Hematopoietic multipotent progenitor cell treated with erythropoietin and hydrocortisone succinate and interleukin-3 and kit ligand, for 4 days (in vitro differentiated cells): ENCODE data around the gene OPCML.
"Not testable (repeated sequence)": the region's sequence is repeated elsewhere in the genome, so short reads cannot be mapped to it uniquely, and the experiment has no call there.

ENCODE experiments used
- DNase-seq: peaks from one replicate; pipeline ENCODE4 v3.0.0-alpha.2; 2015

The OPCML gene

DNA sequence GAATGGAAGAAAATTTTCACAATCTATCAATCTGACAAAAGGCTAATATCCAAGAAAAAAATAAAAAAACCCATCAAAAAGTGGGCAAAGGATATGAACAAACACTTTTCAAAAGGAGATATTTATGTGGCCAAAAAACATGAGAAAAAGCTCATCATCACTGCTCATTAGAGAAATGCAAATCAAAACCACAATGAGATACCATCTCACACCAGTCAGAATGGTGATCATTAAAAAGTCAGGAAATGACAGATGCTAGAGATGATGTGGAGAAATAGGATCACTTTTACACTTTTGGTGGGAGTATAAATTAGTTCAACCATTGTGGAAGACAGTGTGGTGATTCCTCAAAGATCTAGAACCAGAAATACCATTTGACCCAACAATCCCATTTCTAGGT, 1162.2 kb downstream of the OPCML start:
- DNase-seq = not testable (repeated sequence)

- no peak for DNase-seq
Measured at GRCh38 chr11:132367293-132367692, 1165.0 kb downstream of the OPCML start.

GRCh38 chr11:132365650-132366049, 1166.7 kb downstream of the OPCML start:
- no peak for DNase-seq
